HepG2 (cell line): ENCODE measurements around the gene FMO2. TPM values are rescaled to one million over a fixed set of nuclear protein-coding genes. Genes with fewer than 3 reads are reported as not detected.

Experiments used
- CAMTA2 ChIP-seq: sonication (generic); formaldehyde crosslinking; IDR thresholded peaks from 2 replicates; pipeline ENCODE4 v1.4.0; 2020; ENCODE audit warnings: mild to moderate bottlenecking, missing genetic modification reagents, borderline replicate concordance
- CREB3 ChIP-seq: sonication (generic); formaldehyde crosslinking; IDR thresholded peaks from 2 replicates; pipeline ENCODE4 v1.5.0; 2020; ENCODE audit warnings: missing genetic modification reagents
- HMGXB3 ChIP-seq: sonication (generic); formaldehyde crosslinking; IDR thresholded peaks from 2 replicates; pipeline ENCODE4 v1.4.0; 2020; ENCODE audit warnings: missing genetic modification reagents, borderline replicate concordance
- MLXIP ChIP-seq: sonication (generic); formaldehyde crosslinking; IDR thresholded peaks from 2 replicates; pipeline ENCODE4 v1.9.0; 2021; ENCODE audit warnings: missing genetic modification reagents, borderline replicate concordance
- SOX5 ChIP-seq: IDR thresholded peaks from 2 replicates; pipeline ENCODE4 v1.6.1; 2016; ENCODE audit warnings: borderline replicate concordance
- ZNF414 ChIP-seq: sonication (generic); formaldehyde crosslinking; IDR thresholded peaks from 2 replicates; pipeline ENCODE4 v1.5.0; 2020; ENCODE audit warnings: missing genetic modification reagents
- polyA plus RNA-seq, 8 experiments: library from polyadenylated mRNA; depleted of rRNA in 3 of 8; stranded (reverse) in 7 of 8; unstranded in 1 of 8; fragments of >200 nt; fragmentation: Illumina TruSeq in 4 of 8; extraction: Trizol in 4 of 8; gene quantifications; 2 replicates each; pipeline versions ENCODE4 v1.2.1 to v1.2.3, GENCODE V29; 2011 to 2016; ENCODE audit warnings: low read depth in 4 of 8, missing spikeins in 1 of 8, mixed read lengths in 1 of 8; ENCODE audit not compliant: insufficient read depth in 1 of 8
- total RNA-seq, 5 experiments: library from RNA; depleted of rRNA; stranded (reverse); fragments of >200 nt; fragmentation: Illumina TruSeq; extraction: Trizol; gene quantifications; 2 replicates each; pipeline ENCODE4 v1.2.3, GENCODE V29; 2016; ENCODE audit warnings: low read depth in 1 of 5

FMO2 gene
- total and polyA plus RNA-seq, 2 of the 13 experiments (the other 11 are each of a cell fraction or from before 2014, with no cell fraction given): not detected

DNA sequence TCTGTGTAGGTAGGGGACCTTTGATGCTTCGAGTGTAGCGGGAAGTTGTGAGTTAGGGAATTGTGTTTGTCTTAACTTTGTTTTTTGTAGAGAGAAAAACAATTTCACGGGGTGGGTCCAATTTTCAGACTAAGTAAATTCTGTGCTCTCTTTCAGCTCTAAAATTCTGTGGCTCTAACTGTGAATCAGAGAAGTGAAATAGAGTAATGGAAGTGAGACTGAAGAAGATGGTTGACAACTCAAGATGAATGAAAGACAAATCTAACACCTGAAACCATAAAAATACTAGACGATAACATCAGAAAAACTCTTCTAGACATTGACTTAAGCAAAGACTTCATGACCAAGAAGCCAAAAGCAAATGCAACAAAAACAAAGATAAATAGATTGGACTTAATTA lies 58.8 kb downstream of the FMO2 start (continued):
- no peak for TF ChIP-seq HMGXB3
- no peak for TF ChIP-seq SOX5 (CRISPR knock-in tag)
- no peak for TF ChIP-seq ZNF414 (CRISPR knock-in tag)
- no peak for TF ChIP-seq CREB3 (CRISPR knock-in tag)
- TF ChIP-seq CAMTA2 (CRISPR knock-in tag): no peak
- TF ChIP-seq MLXIP: no peak
- TF ChIP-seq, all 625 proteins: peak for 0
